Anterior cingulate cortex (tissue), 58 donors: ENCODE measurements around the gene KIF26B.

Experiments
- DNase-seq, 58 donors: peaks; one replicate each; lab custom pipeline; 2025; lab: John Stamatoyannopoulos, UW

KIF26B gene

GRCh38 chr1:245205396-245205795 is 50.6 kb downstream of the KIF26B start:
- no peak for DNase-seq

GRCh38 chr1:245205864-245206263 is 51.1 kb downstream of the KIF26B start:
- no peak for DNase-seq

- DNase-seq, result no peak
Measured at GRCh38 chr1:245207056-245207638, 52.4 kb downstream of the KIF26B start.

GRCh38 chr1:245207801-245208200 is 53.0 kb downstream of the KIF26B start:
- no peak for DNase-seq

GRCh38 chr1:245209658-245210435 is 55.1 kb downstream of the KIF26B start:
- DNase-seq, result no peak

GRCh38 chr1:245211035-245211749 is 56.4 kb downstream of the KIF26B start:
- no peak for DNase-seq

GRCh38 chr1:245211761-245212160 is 57.0 kb downstream of the KIF26B start:
- no peak for DNase-seq

- DNase-seq, result no peak
Measured at GRCh38 chr1:245212221-245212710, 57.5 kb downstream of the KIF26B start.

- no peak for DNase-seq
Measured at GRCh38 chr1:245213066-245213831, 58.5 kb downstream of the KIF26B start.

GRCh38 chr1:245215071-245215470 is 60.3 kb downstream of the KIF26B start:
- no peak for DNase-seq

GRCh38 chr1:245216366-245217115 is 61.8 kb downstream of the KIF26B start:
- no peak for DNase-seq

- DNase-seq, result no peak
Measured at GRCh38 chr1:245217853-245218608, 63.2 kb downstream of the KIF26B start.

GRCh38 chr1:245220381-245220985 is 65.7 kb downstream of the KIF26B start:
- no peak for DNase-seq

- DNase-seq, result no peak
Measured at GRCh38 chr1:245221805-245222204, 67.0 kb downstream of the KIF26B start.

- DNase-seq, result no peak
Measured at GRCh38 chr1:245222931-245223595, 68.3 kb downstream of the KIF26B start.

GRCh38 chr1:245225322-245226202 is 70.8 kb downstream of the KIF26B start:
- DNase-seq, result no peak

- DNase-seq, result no peak
Measured at GRCh38 chr1:245226203-245226499, 71.4 kb downstream of the KIF26B start.
